NCI-H69 (cell line): Measurements from ENCODE around the gene KRT40.

ENCODE experiments used
- DNase-seq: peaks from one replicate; lab custom pipeline; 2025; lab: John Stamatoyannopoulos, UW

KRT40 gene

DNA sequence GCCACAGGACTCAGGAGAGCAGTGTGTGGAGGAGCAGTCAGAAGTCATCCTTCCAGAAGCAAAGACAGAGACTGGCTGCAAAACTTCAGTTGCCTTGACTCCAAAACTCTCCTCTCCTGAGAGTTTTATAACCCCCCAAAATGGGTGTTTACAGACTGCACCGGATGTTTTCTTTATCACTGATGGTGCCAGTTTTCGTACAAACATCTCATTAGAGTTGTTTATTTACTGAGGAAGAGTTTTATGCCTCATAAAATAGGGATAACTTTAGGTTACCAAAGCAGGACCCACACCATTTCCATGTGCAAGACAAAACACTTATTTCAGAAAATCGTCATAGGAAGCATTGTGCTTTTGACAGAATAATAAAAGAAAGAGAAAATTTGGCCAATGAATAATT lies at the start of gene KRT40:
Gene KRT40, minus strand, starts transcription at position 101 of the 400 bp plus-strand sequence. Its CDS starts 53 bp downstream, at position 48.
- no peak for DNase-seq

GRCh38 chr17:41029633-41030245 lies 45.6 kb upstream of the KRT40 start, which contains the start of gene KRTAP1-4:
Gene KRTAP1-4, minus strand, starts transcription at chr17:41030195. Its CDS starts 117 bp downstream, at chr17:41030078.
- DNase-seq = peak; percentile 53

GRCh38 chr17:41026715-41027471 lies 42.8 kb upstream of the KRT40 start, which contains the start of gene KRTAP1-5:
Gene KRTAP1-5, minus strand, starts transcription at chr17:41027208. Its CDS starts 53 bp downstream, at chr17:41027155.
- peak; percentile 38 for DNase-seq

GRCh38 chr17:41024697-41025096 lies 40.6 kb upstream of the KRT40 start:
- DNase-seq = no peak

- peak; percentile 38 for DNase-seq
Measured at GRCh38 chr17:41020336-41020735, 36.2 kb upstream of the KRT40 start.

- DNase-seq = no peak
Measured at GRCh38 chr17:41019415-41019814, 35.3 kb upstream of the KRT40 start.

DNA sequence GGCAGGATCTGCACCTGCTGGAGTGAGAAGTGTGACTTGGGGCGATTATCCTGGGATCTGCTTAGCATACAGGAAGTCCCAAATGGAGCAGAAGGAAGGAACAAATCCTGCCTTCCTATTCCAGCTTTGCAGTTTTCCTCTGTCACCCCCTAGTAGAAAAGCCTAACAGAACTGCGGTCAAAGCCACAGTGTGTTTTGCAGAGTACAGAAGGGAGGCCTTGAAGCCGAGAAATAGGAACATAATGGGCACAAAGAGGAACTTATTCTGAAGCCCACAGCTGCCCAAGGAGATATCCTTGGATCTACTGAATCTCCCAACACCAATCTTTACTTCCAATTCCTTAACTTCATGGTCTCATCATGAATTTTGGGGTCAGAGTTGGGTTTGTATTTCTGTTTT lies 34.4 kb upstream of the KRT40 start:
- DNase-seq = no peak

DNA sequence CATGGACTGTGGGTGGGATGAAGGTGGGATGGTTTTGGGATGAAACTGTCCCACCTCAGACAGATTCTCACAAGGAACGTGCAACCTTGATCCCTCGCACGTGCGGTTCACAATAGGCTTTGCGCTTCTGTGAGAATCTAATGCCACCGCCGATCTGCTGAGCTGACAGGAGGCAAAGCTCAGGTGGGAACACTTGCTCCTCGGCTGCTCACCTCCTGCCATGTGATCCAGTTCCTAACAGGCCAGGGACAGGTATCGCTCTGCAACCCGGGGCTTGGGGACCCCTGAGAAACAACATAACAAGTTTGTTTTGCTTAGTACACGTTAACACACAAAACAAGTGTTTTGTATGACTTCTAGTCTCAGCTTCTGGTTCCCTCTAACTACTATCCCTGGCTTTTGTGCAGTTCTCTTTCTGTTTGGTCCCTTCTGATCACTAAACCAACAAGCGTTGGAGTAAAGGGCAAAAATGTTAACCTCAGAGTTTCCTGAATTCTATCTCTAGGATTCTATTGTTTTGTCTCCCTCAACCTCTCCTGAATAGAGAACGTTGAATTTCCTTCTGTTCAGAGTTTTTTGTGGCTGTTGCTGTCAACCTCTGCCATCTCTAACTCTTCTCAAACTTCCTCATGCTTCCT lies 32.6 kb upstream of the KRT40 start:
- DNase-seq = no peak

DNA sequence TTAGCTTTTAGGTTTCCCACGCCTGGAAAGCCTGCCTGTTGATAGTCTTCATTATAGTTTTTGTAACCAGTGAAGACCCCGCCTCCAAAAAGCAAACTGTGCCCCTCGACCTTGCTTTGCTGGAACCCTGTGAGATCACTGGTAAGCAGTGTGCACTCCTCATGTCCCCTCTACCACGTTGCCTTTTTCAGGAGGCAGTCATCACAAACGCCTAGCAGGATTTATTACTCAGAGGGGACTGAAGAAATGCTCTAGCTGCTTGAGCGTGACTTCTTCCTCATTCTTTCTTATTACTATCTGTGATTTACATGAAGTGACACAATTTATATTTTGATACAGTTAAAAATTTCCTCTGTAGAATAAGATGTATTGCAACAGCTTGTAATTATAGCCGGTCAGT lies 31.3 kb upstream of the KRT40 start:
- DNase-seq = no peak

GRCh38 chr17:41013606-41014005 lies 29.5 kb upstream of the KRT40 start:
- peak; percentile 35 for DNase-seq

DNA sequence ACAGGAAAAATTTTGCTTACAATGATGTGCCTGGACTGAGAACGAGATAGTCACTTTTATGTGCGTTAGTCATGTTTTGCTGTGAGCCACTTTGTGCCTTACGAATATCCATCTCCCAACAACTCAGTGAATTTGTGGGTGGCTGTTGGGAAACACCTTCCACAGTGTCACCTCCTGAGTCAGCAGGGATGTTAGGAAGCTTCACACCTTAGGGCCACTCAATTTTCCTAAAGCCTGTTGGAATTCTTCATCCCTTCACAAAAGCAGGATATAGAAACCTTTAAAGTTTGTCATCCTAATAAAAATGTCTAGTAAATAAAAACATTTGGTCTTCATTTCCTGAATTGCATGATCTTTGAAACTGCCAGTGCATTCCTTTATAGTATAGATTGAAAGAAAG lies 29.1 kb upstream of the KRT40 start:
- DNase-seq = no peak

DNA sequence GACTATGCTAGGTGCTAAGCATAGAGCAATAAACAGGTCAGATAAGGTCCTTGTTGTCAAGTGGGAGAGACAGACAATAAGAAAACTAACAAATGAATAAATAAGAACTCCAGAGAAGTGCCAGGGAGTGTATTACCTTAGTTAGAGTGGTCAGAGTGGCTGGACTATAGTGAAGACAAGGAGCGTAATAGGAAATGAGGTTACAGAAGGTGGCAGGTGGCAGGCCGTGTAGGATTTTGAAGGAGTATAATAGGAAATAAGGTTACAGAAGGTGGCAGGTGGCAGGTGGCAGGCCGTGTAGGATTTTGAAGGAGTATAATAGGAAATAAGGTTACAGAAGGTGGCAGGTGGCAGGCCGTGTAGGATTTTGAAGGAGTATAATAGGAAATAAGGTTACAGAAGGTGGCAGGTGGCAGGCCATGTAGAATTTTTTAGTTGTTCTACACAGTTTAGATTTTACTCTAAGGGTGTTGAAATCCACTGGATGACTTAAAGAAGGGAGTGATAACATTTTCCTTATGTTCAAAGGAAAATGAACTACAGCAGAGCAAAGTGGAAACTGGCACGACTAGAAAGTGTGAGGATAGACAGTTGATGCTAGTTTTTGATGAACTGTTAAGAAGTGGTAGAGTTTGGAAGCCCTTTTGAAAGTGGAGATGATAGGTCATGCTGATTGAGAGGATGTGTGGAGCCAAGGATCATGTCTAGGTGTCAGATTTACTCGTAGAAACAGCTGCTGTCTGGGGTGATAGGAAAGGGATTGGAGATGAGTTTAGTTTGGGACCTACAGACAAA lies 28.4 kb upstream of the KRT40 start:
- DNase-seq = no peak

GRCh38 chr17:41010441-41010840 lies 26.3 kb upstream of the KRT40 start:
- no peak for DNase-seq

GRCh38 chr17:41009936-41010335 lies 25.8 kb upstream of the KRT40 start:
- no peak for DNase-seq

GRCh38 chr17:41009301-41009760 lies 25.2 kb upstream of the KRT40 start:
- peak; percentile 54 for DNase-seq

DNA sequence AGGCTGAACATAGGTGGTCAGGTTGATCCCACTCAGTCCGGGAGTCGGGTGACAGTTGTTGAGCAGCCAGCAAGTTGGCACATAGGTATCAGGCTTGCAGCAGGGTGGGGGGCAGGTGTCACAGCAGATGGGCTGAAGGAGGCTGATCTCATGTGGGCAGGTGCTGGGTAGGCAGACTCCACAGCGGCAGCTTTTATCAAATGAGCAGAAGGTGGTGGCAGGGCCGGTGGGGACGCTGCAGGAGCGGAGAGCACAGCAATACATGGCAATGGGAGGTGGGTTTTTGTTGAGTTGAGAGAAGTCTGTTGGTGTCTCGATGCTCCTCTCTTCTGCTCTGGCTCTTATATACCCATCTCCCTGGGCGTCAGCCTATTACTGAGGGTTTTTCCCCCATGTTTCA lies 24.7 kb upstream of the KRT40 start, which contains the start of gene KRTAP3-1:
Gene KRTAP3-1, minus strand, starts transcription at position 318 of the 400 bp plus-strand sequence. Its CDS starts 54 bp downstream, at position 264.
- peak; percentile 51 for DNase-seq

- DNase-seq = peak; percentile 40
Measured at GRCh38 chr17:41004397-41004796, 20.3 kb upstream of the KRT40 start.

GRCh38 chr17:41003926-41004325 lies 19.8 kb upstream of the KRT40 start:
- no peak for DNase-seq

DNA sequence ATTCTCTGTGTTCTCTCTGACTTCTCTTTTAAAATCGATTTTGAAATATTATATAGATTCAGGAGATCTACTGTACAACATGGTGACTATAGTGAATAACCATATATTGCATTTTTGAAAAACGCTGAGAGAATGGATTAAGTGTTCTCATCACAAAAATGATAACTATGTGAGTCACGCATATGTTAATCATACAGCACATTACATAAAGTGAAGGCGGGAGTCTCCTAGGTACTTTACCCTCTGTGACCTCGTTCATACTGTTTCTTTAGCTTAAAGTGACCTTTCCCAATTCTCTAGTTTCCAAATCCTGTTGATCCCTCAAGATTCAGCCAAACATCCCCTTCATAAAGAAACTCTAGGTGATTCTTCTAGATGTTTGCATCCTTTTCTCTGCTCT lies 18.7 kb upstream of the KRT40 start:
- no peak for DNase-seq

DNA sequence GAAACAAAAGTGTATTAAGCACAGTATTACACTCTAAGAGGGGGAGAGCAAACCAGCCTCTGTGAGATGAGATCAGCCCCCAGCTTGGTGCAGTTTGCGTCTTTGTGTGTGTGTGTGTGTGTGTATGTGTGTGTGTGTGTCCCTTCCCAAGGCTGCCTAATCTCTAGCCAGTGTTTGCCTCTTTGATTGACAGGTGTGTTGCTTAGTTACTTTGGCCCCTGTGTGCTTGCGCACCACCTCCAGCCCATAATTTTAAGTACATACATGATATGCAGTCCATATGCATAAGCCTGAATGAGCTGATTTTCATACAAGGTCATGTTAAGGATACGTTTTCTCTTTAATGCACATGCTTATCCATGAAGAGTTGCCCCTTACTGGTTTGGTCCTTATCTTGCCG lies 17.7 kb upstream of the KRT40 start:
- no peak for DNase-seq

GRCh38 chr17:40999563-40999962 lies 15.4 kb upstream of the KRT40 start, which contains the start of gene KRTAP3-2:
Gene KRTAP3-2, minus strand, starts transcription at chr17:40999906. Its CDS starts 53 bp downstream, at chr17:40999853.
- peak; percentile 35 for DNase-seq

GRCh38 chr17:40997361-40997760 lies 13.2 kb upstream of the KRT40 start:
- peak; percentile 14 for DNase-seq
